Ishikawa (cell line): Measurements from ENCODE around the gene KIRREL3.

Experiments used
- CEBPB ChIP-seq: IDR thresholded peaks from 2 replicates; pipeline ENCODE4 v1.6.1; 2012
- CREB1 ChIP-seq: IDR thresholded peaks from 2 replicates; pipeline ENCODE4 v1.6.1; 2012; ENCODE audit warnings: low read depth
- EGR1 ChIP-seq: IDR thresholded peaks from 2 replicates; pipeline ENCODE4 v1.6.1; 2012
- EP300 ChIP-seq: IDR thresholded peaks from 2 replicates; pipeline ENCODE4 v1.6.1; 2012; ENCODE audit warnings: borderline replicate concordance
- RAD21 ChIP-seq: IDR thresholded peaks from 2 replicates; pipeline ENCODE4 v1.6.1; 2012; ENCODE audit warnings: low read depth
- TAF1 ChIP-seq: IDR thresholded peaks from 2 replicates; pipeline ENCODE4 v1.6.1; 2012; ENCODE audit warnings: low read depth, mild to moderate bottlenecking
- TCF12 ChIP-seq: IDR thresholded peaks from 2 replicates; pipeline ENCODE4 v1.6.1; 2012; ENCODE audit warnings: low read depth
- TEAD4 ChIP-seq: IDR thresholded peaks from 2 replicates; pipeline ENCODE4 v1.6.1; 2012
- YY1 ChIP-seq: IDR thresholded peaks from 2 replicates; pipeline ENCODE4 v1.6.1; 2012; ENCODE audit warnings: low read depth
- TF ChIP-seq, protein P1 (sequence below): IDR thresholded peaks from 2 replicates; pipeline ENCODE4 v1.6.1; 2012; ENCODE audit warnings: low read depth, mild to moderate bottlenecking
- TF ChIP-seq, protein P2 (sequence below): IDR thresholded peaks from 2 replicates; pipeline ENCODE4 v1.6.1; 2012

DNA sequence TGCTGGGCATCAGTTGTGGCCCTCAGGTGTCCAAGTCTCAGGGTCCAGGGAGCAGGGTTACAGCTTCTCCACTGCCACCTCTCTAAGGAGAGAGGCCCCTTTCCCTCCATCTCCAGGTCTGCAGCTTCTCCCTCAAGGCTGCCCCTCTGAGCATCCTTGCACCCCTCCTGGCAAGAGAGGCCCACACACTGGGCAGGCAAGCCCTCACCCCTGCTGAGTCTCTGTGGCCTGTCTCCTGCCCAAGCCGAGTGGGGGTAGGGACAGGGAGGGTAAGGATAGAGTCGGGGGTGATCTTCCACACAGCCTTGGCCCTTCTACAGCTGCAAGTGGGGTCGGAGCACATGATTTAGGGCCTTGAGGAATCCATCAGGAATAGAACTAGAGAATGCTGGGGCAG, 568.5 kb downstream of the KIRREL3 start:
- TF ChIP-seq TAF1 (no peak), CREB1 (no peak), TEAD4 (no peak), CEBPB (no peak), YY1 (no peak), TCF12 (no peak), EP300 (no peak), EGR1 (no peak), RAD21 (no peak)
- TF ChIP-seq, protein P1, sequence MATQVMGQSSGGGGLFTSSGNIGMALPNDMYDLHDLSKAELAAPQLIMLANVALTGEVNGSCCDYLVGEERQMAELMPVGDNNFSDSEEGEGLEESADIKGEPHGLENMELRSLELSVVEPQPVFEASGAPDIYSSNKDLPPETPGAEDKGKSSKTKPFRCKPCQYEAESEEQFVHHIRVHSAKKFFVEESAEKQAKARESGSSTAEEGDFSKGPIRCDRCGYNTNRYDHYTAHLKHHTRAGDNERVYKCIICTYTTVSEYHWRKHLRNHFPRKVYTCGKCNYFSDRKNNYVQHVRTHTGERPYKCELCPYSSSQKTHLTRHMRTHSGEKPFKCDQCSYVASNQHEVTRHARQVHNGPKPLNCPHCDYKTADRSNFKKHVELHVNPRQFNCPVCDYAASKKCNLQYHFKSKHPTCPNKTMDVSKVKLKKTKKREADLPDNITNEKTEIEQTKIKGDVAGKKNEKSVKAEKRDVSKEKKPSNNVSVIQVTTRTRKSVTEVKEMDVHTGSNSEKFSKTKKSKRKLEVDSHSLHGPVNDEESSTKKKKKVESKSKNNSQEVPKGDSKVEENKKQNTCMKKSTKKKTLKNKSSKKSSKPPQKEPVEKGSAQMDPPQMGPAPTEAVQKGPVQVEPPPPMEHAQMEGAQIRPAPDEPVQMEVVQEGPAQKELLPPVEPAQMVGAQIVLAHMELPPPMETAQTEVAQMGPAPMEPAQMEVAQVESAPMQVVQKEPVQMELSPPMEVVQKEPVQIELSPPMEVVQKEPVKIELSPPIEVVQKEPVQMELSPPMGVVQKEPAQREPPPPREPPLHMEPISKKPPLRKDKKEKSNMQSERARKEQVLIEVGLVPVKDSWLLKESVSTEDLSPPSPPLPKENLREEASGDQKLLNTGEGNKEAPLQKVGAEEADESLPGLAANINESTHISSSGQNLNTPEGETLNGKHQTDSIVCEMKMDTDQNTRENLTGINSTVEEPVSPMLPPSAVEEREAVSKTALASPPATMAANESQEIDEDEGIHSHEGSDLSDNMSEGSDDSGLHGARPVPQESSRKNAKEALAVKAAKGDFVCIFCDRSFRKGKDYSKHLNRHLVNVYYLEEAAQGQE, result no peak
- TF ChIP-seq, protein P2, sequence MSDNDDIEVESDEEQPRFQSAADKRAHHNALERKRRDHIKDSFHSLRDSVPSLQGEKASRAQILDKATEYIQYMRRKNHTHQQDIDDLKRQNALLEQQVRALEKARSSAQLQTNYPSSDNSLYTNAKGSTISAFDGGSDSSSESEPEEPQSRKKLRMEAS, result no peak
